A549 (cell line): ENCODE results near the gene SNX27.
A peak's percentile ranks its signal among the peaks of the same experiment; 100 is the strongest.

Source experiments
- CTCF ChIP-seq: fragments of >200 bp; sonication (Bioruptor Twin); formaldehyde crosslinking; IDR thresholded peaks from 3 replicates; pipeline ENCODE4 v1.5.1; 2016
- EP300 ChIP-seq, 2 experiments: fragments of >200 bp; sonication (Bioruptor Twin); formaldehyde crosslinking; IDR thresholded peaks; 2 replicates in 1 of 2; 3 replicates in 1 of 2; pipeline ENCODE4 v1.6.1; 2016 to 2017
- MAX ChIP-seq: IDR thresholded peaks from 2 replicates; pipeline ENCODE4 v1.6.1; 2012
- NPAS2 ChIP-seq: fragments of 250-450 bp; sonication (Bioruptor Pico); IDR thresholded peaks from 2 replicates; pipeline ENCODE4 v1.8.0; 2022; ENCODE audit warnings: mild to moderate bottlenecking, moderate library complexity, borderline replicate concordance
- POLR2A ChIP-seq: IDR thresholded peaks from 2 replicates; pipeline ENCODE4 v1.6.1; 2012; ENCODE audit warnings: mild to moderate bottlenecking, low read length
- RAD21 ChIP-seq, 2 experiments: fragments of >200 bp in 1 of 2; sonication (Bioruptor Twin) in 1 of 2; formaldehyde crosslinking in 1 of 2; IDR thresholded peaks in 1 of 2; conservative IDR thresholded peaks in 1 of 2; 2 replicates in 1 of 2; 3 replicates in 1 of 2; pipeline ENCODE4 v1.6.1; 2012 to 2018; ENCODE audit warnings: inconsistent platforms in 1 of 2
- RARB ChIP-seq: fragments of 250-450 bp; sonication (Bioruptor Pico); IDR thresholded peaks from 2 replicates; pipeline ENCODE4 v1.8.0; 2021; ENCODE audit warnings: mild to moderate bottlenecking, moderate library complexity
- RCOR1 ChIP-seq: fragments of 150-350 bp; IDR thresholded peaks from 2 replicates; pipeline ENCODE4 v1.6.1; 2014; ENCODE audit warnings: antibody characterized with exemption, low read length, low read depth
- REST ChIP-seq: fragments of 200-600 bp; sonication (generic); IDR thresholded peaks from 2 replicates; pipeline ENCODE4 v1.6.1; 2016; ENCODE audit warnings: antibody characterized with exemption, mild to moderate bottlenecking, moderate library complexity
- RFX5 ChIP-seq: fragments of 450-650 bp; IDR thresholded peaks from 2 replicates; pipeline ENCODE4 v1.7.1; 2014; ENCODE audit warnings: antibody characterized with exemption, mild to moderate bottlenecking, moderate library complexity
- RNF2 ChIP-seq: fragments of 200-600 bp; sonication (generic); IDR thresholded peaks from 2 replicates; pipeline ENCODE4 v1.6.1; 2016; ENCODE audit warnings: low read depth, mild to moderate bottlenecking, antibody characterized with exemption, moderate library complexity, borderline replicate concordance
- SMC3 ChIP-seq: fragments of >200 bp; sonication (Bioruptor Twin); formaldehyde crosslinking; IDR thresholded peaks from 3 replicates; pipeline ENCODE4 v1.6.1; 2018; ENCODE audit warnings: inconsistent platforms

- TF ChIP-seq CTCF (peak; percentile 39), EP300 (IDR thresholded peaks at IDR 0.05) (no peak), REST (no peak), NPAS2 (CRISPR knock-in tag) (no peak), RFX5 (no peak), MAX (no peak), RCOR1 (no peak), POLR2A (no peak), SMC3 (peak; percentile 42), RAD21 (conservative IDR thresholded peaks at IDR 0.05 in 1 of 2, IDR thresholded peaks at IDR 0.05 in 1 of 2) (peak; percentile 23 to 24; a peak in 1 of 5 replicates), RNF2 (no peak), RARB (CRISPR knock-in tag) (no peak)
These were observed 109.3 kb downstream of the SNX27 start, which contains the start of gene RIIAD1 for GRCh38 chr1:151720974-151721787.
